ENCODE results near the gene TNS4.
A peak's percentile ranks its signal among the peaks of the same experiment; 100 is the strongest.

The TNS4 gene

DNA sequence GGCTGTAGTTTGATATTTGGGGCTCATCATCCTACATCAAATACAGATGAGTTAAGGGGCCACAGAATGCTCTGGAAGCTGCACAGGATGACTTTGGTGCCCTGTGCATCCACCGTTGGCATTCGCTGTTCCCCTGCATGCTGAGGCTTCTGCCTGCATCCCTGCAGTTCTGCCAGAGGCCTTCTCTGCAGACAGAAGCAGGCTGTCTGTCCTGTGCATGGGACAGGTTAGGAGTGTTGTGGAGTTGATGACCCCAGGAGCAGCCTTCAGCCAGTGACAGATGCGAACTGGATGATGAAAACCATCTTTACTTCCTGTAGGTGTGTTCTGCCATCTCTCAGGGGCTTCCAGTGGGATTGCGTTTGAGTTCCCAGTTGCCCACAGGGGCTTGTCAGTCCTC is 13.6 kb upstream of the TNS4 start:
- DNase-seq = no peak
- ATAC-seq = no peak
- Mint-ChIP-seq H3K27ac (no peak overlapping the region), H3K4me1 (peaks cover 53% of the 10 kb centered on the region), H3K9me3 (no peaks in the 10 kb centered on the region), H3K36me3 (ENCODE audit: low read depth) (peaks cover 4% of the 10 kb centered on the region), H3K4me3 (no peak overlapping the region), H3K27me3 (peaks cover 8% of the 10 kb centered on the region)

DNA sequence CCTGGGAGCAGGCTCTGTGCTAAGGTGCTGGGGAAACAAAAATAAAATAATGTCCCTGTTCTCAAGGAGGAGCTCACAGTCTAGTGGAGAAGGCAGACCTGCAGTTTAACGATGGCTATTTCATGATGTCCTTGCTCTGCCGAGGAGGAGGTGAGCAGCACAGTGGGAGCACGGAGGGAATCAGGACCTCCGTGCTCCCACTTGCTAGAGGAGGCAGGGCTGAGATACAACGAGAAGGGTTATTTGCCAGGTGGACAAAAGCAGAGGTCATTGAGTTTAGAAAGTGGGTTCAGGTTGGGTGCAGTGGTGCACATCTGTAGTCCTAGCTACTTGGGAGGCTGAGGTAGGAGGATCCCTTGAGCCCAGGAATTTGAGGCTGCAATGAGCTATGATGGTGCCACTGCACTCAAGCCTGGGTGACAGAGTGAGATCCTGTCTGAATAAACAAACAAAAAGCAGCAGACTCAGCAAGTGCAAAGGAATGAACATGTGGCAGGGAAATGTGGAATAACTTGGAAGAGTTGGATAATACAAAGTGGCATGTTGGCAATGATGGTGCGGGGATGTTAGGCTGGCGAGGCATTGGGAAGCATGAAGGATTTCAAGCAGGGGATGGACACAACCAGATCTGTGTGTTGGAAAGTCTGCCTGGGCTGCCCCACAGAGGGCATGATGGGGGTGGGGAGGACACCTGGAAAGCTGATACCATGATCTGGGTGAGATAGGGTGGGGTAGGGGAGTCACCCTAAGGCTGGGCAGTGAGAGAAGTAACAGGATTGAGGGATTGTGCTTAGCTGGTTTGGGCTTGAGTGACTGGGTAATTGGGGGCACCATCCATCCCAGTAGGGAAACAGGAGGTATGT is 12.8 kb upstream of the TNS4 start:
- Mint-ChIP-seq H3K27me3 (peaks cover 8% of the 10 kb centered on the region), H3K4me1 (peaks cover 50% of the 10 kb centered on the region), H3K4me3 (no peak overlapping the region)

DNA sequence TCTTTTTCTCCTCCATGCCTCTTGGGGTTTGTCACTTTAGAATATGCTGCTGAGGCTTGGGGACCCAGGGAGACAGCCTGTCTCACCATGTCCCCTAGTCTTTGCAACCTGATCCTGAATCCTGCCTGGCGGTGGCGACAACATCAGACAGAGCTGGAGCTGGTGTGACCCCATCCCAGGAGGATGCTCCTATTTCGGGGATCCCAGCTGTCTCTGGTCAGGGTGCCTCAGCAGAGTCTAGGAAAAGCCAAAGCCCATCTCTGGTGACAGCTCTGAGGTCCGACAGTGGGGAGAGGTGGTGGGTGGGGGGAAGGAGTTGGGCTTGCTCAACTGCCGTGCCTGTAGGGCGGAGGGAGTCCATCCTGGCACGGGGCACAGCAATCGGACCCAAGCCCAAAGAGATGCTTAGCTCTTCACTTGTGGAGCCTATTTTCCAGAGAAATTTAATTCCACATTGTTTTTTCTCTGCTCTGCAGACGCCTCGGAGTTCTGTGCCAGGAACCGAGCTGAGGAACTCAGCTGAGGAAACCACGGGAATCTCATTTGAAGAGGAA is 10.3 kb upstream of the TNS4 start:
- no peaks in the 10 kb centered on the region for H3K36me3 Mint-ChIP-seq (ENCODE audit: low read depth)
- peaks cover 28% of the 10 kb centered on the region for H3K4me1 Mint-ChIP-seq
- H3K27ac Mint-ChIP-seq = no peak overlapping the region

More for the DNA sequence above, 12.8 kb upstream of the TNS4 start:
- Mint-ChIP-seq H3K27ac (no peak overlapping the region), H3K9me3 (no peaks in the 10 kb centered on the region), H3K36me3 (ENCODE audit: low read depth) (peaks cover 4% of the 10 kb centered on the region)
- no peak for DNase-seq
- no peak for ATAC-seq

DNA sequence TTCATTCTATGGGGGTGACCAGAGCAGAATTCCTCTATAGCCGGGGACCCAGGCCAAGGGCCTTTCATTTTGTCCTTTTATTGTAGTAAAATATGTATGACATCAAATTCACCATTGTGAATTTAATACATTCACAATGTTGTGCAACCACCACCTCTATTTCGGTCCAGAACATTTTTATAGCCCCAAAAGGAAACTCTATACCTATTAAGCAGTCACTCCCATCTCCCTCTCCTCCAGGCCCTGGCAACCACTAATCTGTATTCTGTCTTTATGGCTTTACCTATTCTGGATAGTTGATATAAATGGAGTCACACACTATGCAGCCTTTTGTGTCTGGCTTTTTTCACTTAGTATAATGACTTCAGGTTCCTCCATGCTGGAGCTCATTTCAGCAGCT is 9.7 kb upstream of the TNS4 start:
- H3K36me3 Mint-ChIP-seq (ENCODE audit: low read depth) = no peaks in the 10 kb centered on the region
- H3K9me3 Mint-ChIP-seq = no peaks in the 10 kb centered on the region
- no peak overlapping the region for H3K4me3 Mint-ChIP-seq
- no peak overlapping the region for H3K27ac Mint-ChIP-seq
- H3K27me3 Mint-ChIP-seq = peaks cover 8% of the 10 kb centered on the region
- DNase-seq (no peak), ATAC-seq (no peak)
- peaks cover 22% of the 10 kb centered on the region for H3K4me1 Mint-ChIP-seq

More for the DNA sequence above, 10.3 kb upstream of the TNS4 start:
- no peaks in the 10 kb centered on the region for H3K9me3 Mint-ChIP-seq
- H3K27me3 Mint-ChIP-seq = peaks cover 8% of the 10 kb centered on the region
- no peak overlapping the region for H3K4me3 Mint-ChIP-seq
- ATAC-seq (no peak), DNase-seq (no peak)

DNA sequence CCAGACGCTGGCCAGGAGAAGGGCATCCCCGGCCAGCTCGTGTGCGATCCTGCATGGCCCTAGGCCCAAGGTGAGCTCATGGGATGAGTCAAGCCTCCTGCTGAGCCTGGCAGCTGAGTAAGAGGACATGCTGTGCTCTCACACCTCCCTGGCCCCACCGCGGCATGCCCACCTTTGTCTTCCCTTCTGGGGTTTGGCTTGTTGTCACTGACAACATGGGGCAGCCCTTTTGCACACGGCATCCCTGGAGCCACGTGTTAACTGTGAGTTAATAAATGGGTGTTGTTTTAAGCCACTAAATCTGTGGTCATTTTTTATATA is 8.9 kb upstream of the TNS4 start:
- H3K4me3 Mint-ChIP-seq = no peak overlapping the region
- no peak overlapping the region for H3K27ac Mint-ChIP-seq
- DNase-seq (no peak), ATAC-seq (no peak)
- H3K36me3 Mint-ChIP-seq (ENCODE audit: low read depth) = no peaks in the 10 kb centered on the region
- H3K9me3 Mint-ChIP-seq = no peaks in the 10 kb centered on the region
- H3K4me1 Mint-ChIP-seq = peaks cover 14% of the 10 kb centered on the region
- peaks cover 8% of the 10 kb centered on the region for H3K27me3 Mint-ChIP-seq

DNA sequence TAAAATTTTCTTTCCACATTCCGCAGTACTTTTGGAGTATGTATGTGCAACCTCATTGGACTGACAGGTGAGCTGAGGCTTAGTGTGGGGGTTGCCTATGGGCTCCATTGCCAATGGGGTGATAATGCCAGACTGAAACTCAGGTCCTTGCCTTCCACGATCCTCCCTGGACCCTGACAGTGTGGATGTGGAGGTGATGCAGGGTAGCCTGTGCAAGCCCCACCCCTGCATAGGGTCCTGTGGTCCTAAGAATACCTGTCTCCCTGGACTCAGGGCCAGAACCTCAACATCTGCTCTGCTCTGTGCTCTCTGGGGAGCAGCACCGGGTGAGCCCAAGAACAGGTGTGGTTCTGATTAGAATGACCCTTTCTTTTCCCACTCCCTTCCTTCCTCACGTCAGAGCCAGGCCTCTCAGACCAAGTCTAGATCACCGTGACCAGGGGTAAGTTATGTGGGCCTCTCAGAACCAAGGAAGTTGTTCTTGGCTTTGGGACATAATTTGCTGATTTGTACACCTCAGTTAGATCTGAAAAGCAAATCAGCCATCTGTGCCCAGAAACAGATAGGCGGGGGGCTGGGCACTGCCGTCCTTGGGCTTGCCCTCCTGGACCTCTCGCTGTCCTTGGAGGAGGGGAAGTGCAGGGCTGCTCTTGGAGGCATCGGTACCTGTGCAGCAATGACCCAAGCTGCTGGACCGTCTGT is 8.4 kb upstream of the TNS4 start:
- DNase-seq (no peak), ATAC-seq (no peak)
- H3K9me3 Mint-ChIP-seq = no peaks in the 10 kb centered on the region
- H3K4me1 Mint-ChIP-seq = peaks cover 11% of the 10 kb centered on the region
- peaks cover 7% of the 10 kb centered on the region for H3K27me3 Mint-ChIP-seq
- no peak overlapping the region for H3K27ac Mint-ChIP-seq
- H3K36me3 Mint-ChIP-seq (ENCODE audit: low read depth) = no peaks in the 10 kb centered on the region
- no peak overlapping the region for H3K4me3 Mint-ChIP-seq

DNA sequence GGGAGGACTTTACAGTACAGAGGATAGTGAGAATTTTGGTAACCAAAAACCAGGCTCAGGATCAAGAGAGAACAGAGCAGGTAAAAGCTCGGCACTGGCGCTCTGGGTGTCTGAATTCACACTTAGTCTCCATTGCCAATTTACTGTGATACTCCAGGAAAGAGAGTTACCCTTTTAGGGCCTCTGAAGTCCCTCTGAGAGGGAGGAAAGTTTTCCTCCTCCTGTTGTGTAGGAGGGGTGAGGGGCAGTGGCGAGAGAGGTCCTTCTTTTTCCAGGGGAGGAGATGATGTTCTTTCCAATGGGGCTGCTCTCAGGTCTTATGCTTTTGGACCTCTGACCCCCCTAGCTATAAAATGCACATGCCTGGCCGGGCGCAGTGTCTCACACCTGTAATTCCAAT is 5.4 kb upstream of the TNS4 start:
- Mint-ChIP-seq H3K27me3 (no peaks in the 10 kb centered on the region), H3K36me3 (ENCODE audit: low read depth) (no peaks in the 10 kb centered on the region), H3K27ac (no peak overlapping the region), H3K9me3 (no peaks in the 10 kb centered on the region), H3K4me1 (no peaks in the 10 kb centered on the region), H3K4me3 (no peak overlapping the region)
- DNase-seq (no peak), ATAC-seq (no peak)

DNA sequence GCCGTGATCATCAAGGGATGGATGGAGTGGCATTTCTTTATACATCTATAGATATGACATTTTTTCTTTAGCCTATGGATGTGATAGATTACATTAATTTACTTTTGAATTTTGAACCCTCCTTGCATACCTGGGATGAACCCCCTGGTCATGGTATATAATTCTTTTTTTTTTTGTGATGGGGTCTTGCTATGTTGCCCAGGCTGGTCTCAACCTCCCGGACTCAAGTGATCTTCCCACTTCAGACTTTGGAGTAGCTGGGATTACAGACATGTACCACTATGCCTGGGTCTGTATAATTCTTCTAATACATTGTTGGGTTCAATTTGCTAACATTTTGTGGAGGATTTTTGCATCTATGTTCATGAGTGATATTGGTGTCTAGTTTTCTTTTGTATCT is 1.7 kb upstream of the TNS4 start:
- H3K27ac Mint-ChIP-seq = no peak overlapping the region
- H3K36me3 Mint-ChIP-seq (ENCODE audit: low read depth) = no peaks in the 10 kb centered on the region

DNA sequence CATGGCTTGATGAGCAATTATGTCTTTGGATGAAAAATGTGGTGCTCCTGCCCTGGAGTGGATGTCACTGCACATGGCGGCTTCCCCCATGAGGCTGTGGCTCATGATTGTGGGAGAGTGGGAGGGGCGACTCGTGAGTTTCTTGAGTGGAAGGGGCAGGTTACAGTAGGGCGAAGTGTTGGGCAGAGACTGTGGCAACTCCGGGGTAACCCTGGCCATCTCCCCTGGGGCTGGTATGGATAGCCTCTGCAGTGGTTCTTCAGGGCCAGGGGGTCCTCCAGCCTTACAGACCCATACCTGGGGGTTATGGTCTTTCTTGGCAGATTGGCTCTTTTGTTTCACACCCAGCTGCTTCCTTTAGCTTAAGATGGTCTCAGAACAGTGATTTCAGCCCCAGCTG is 1.3 kb upstream of the TNS4 start:
- no peaks in the 10 kb centered on the region for H3K9me3 Mint-ChIP-seq
- DNase-seq (no peak), ATAC-seq (no peak)
- peak overlapping the region; percentile 36 for H3K27ac Mint-ChIP-seq
- H3K4me1 Mint-ChIP-seq = no peaks in the 10 kb centered on the region
- H3K36me3 Mint-ChIP-seq (ENCODE audit: low read depth) = no peaks in the 10 kb centered on the region
- H3K27me3 Mint-ChIP-seq = peaks cover 4% of the 10 kb centered on the region
- no peak overlapping the region for H3K4me3 Mint-ChIP-seq

More for the DNA sequence above, 1.7 kb upstream of the TNS4 start:
- no peaks in the 10 kb centered on the region for H3K9me3 Mint-ChIP-seq
- no peaks in the 10 kb centered on the region for H3K4me1 Mint-ChIP-seq
- no peak for ATAC-seq
- H3K27me3 Mint-ChIP-seq = peaks cover 4% of the 10 kb centered on the region
- DNase-seq = no peak
- no peak overlapping the region for H3K4me3 Mint-ChIP-seq

DNA sequence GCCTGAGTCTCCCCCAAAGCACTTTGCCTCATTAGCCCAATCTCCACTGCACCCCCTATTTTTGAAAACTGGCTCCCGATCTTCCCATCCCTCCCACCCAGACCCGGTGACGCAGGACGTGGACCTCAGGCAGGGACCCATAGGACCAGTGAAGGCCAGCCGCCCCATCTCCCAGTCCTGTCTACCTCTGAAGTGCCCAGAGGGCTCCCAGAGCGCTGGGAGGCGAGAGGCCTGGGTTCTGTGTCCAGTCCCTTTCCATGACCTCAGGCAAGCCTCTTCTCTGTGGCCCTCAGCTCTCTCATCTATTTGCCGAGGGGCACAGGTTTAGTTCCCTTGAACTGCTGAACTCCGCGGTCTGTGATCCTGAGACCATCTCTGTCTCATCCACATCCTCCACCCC is 714 bp downstream of the TNS4 start:
- Mint-ChIP-seq H3K4me1 (no peaks in the 10 kb centered on the region), H3K4me3 (no peak overlapping the region), H3K9me3 (no peaks in the 10 kb centered on the region), H3K27ac (no peak overlapping the region), H3K36me3 (ENCODE audit: low read depth) (no peaks in the 10 kb centered on the region), H3K27me3 (peaks cover 4% of the 10 kb centered on the region)
- DNase-seq (no peak), ATAC-seq (no peak)

DNA sequence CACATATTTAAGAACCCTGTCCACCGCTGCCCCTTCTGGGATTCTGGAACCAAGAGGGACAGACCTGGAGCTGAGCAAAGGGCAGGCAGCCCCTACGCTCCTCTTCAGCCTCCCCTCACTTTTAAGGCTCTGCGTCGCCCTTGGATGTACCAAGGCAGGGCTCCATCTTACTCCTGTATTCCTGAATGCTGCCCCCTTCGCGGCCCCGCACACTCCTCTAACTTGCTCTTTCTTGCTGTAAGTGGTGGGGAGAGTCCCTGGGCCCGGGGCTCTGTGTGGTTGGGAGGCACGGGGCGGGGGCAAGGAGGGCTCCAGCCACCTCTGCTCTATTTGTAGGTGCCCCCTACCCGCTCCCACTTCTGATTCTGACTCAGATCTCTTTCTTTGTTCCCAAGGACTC is 1.2 kb downstream of the TNS4 start:
- H3K27me3 Mint-ChIP-seq = peaks cover 4% of the 10 kb centered on the region
- H3K4me1 Mint-ChIP-seq = no peaks in the 10 kb centered on the region
- peak overlapping the region; percentile 31 for H3K27ac Mint-ChIP-seq
- no peak overlapping the region for H3K4me3 Mint-ChIP-seq
- DNase-seq = no peak
- H3K9me3 Mint-ChIP-seq = no peaks in the 10 kb centered on the region
- no peak for ATAC-seq
- no peaks in the 10 kb centered on the region for H3K36me3 Mint-ChIP-seq (ENCODE audit: low read depth)

DNA sequence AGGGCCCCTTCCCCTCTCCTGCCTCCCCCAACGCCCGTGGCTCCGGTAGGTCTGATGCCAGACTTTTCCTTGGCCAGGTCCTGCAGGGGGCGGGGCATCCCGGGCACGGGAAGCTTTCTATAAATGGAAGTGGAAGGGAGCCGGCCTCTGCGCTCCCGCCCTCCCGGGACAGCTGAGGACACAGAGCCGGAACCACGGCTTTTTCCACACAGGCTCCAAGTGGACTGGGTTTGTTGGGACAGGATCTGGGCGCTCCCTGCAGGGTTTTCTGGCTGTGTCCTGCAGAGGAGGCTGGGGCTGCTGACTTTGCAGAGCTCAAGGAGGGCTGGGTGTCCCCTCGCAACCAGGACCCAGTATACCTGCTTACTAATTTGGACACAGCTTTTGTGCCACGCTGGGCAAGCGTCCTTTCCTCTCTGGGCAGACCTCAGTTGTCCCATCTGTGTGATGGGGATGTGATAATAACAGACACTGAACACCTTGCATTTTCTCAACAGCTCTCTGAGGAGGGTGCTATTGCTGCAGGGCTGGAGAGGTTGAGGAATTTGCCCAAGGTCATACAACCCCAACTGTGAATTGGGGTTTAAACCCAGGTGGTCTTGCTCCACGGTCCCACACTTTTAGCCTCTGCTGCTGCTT is 1.8 kb downstream of the TNS4 start:
- no peak for DNase-seq
- Mint-ChIP-seq H3K27me3 (peaks cover 4% of the 10 kb centered on the region), H3K4me3 (no peak overlapping the region), H3K36me3 (ENCODE audit: low read depth) (no peaks in the 10 kb centered on the region), H3K9me3 (no peaks in the 10 kb centered on the region), H3K4me1 (no peaks in the 10 kb centered on the region), H3K27ac (no peak overlapping the region)
- no peak for ATAC-seq

DNA sequence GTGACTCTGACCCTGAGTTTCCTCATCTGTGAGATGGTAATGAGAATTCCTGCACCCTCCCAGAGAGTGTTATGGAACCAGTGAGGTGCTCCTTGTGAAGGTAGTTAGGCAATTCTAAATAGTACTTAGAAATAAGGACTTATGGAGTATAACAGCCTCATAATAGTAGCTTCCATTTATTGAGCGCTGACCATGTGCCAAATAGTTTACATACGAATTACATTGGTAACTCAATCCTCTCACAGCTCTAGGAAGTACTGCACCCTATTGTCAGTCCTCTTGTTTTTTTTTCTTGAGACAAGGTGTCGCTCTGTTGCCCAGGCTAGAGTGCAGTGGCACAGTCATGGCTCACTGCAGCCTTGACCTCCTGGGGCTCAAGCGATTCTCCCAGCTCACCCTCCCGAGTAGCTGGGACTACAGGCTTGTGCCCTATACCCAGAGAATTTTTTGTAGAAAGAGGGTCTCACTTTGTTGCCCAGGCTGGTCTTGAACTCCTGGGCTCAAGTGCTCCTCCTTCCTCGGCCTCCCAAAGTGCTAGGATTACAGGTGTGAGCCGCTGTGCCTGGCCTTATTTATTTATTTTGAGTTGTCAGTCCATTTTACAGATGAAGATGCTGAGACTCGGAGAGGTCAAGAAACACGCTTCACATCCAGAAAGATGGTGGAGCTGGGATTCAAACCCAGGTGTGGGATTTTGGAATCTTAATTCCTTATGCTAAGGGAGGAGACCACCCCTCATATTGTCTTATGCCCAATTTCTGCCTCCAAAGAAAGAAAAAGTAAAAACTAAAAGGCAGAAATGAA is 2.9 kb downstream of the TNS4 start:
- H3K27ac Mint-ChIP-seq = no peak overlapping the region
- no peaks in the 10 kb centered on the region for H3K9me3 Mint-ChIP-seq
- peaks cover 4% of the 10 kb centered on the region for H3K27me3 Mint-ChIP-seq
- peaks cover 6% of the 10 kb centered on the region for H3K4me1 Mint-ChIP-seq
- H3K36me3 Mint-ChIP-seq (ENCODE audit: low read depth) = no peaks in the 10 kb centered on the region
- DNase-seq = no peak
- no peak overlapping the region for H3K4me3 Mint-ChIP-seq
- no peak for ATAC-seq

DNA sequence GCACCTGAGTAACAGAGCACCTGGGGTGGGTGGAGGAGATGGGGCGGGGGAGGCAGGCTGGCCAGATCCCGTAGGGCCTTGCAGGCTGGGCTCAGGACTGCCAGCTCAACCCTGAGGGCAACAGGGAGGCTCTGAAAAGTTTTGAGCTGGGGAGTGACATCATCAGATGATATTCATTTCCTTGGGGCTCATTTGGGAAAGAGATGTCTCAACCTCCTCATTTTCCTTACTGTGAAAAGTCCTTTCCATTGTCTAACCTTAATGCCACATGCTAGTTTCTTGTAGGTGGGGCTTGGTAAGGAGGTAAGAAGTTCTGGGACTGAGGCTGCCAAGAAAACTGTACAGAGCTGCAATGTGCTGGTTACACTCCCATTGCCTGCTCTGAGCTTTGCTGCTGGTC is 3.7 kb downstream of the TNS4 start:
- Mint-ChIP-seq H3K4me3 (no peak overlapping the region), H3K4me1 (peaks cover 6% of the 10 kb centered on the region), H3K36me3 (ENCODE audit: low read depth) (no peaks in the 10 kb centered on the region), H3K27me3 (peaks cover 4% of the 10 kb centered on the region), H3K9me3 (no peaks in the 10 kb centered on the region), H3K27ac (no peak overlapping the region)
- ATAC-seq (no peak), DNase-seq (no peak)

Measured in activated naive CD8-positive, alpha-beta T cell treated with anti-CD3 and anti-CD28 coated beads, Interleukin-2, amount 50 U/mL, for 24 hours (primary cell).